Measurements from ENCODE around the gene ALDH4A1.

DNA sequence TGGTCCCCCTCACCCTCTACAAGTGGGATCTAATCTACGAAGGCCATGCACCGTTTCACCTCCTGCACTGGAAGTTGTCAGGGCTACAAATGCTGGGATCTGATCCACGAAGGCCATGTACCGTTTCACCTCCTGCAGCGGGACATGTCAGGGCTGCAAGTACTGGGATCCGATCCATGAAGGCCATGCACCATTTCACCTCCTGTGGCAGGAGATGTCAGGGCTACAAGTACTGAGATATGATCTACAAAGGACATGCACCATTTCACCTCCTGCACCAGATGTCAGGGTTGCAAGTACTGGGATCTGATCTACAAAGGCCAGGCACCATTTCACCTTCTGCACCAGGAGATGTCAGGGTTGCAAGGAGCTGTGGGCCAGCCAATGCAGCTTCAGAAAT lies 7.0 kb downstream of the ALDH4A1 start:
- TF ChIP-seq, protein P1, sequence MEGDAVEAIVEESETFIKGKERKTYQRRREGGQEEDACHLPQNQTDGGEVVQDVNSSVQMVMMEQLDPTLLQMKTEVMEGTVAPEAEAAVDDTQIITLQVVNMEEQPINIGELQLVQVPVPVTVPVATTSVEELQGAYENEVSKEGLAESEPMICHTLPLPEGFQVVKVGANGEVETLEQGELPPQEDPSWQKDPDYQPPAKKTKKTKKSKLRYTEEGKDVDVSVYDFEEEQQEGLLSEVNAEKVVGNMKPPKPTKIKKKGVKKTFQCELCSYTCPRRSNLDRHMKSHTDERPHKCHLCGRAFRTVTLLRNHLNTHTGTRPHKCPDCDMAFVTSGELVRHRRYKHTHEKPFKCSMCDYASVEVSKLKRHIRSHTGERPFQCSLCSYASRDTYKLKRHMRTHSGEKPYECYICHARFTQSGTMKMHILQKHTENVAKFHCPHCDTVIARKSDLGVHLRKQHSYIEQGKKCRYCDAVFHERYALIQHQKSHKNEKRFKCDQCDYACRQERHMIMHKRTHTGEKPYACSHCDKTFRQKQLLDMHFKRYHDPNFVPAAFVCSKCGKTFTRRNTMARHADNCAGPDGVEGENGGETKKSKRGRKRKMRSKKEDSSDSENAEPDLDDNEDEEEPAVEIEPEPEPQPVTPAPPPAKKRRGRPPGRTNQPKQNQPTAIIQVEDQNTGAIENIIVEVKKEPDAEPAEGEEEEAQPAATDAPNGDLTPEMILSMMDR (IDR thresholded peaks at IDR 0.05): no peak
- no peak for TF ChIP-seq POLR2A (IDR thresholded peaks at IDR 0.05)

Data from lower leg skin (tissue), 3 donors.